Smooth muscle cell (in vitro differentiated cells): ENCODE results near the gene SRP68. TPM values are rescaled to one million over a fixed set of nuclear protein-coding genes. Genes with fewer than 3 reads are reported as not detected.
A peak's percentile ranks its signal among the peaks of the same experiment; 100 is the strongest.

Source experiments
- DNase-seq: peaks from one replicate; lab custom pipeline; 2025; ENCODE audit not compliant: unreplicated experiment; lab: John Stamatoyannopoulos, UW
- H2AFZ ChIP-seq: fragments of 200-600 bp; sonication (generic); 2 replicates; pipeline ENCODE4 v1.6.0; 2016; ENCODE audit warnings: antibody characterized with exemption, low read depth, mild to moderate bottlenecking
- H3F3A ChIP-seq: fragments of 200-600 bp; sonication (generic); 2 replicates; pipeline ENCODE4 v1.6.0; 2017; ENCODE audit warnings: antibody characterized with exemption, low read depth
- H3K27ac ChIP-seq: fragments of 200-600 bp; sonication (generic); 2 replicates; pipeline ENCODE4 v1.5.1; 2016; ENCODE audit warnings: low read depth, mild to moderate bottlenecking
- H3K27me3 ChIP-seq: fragments of 200-600 bp; sonication (generic); 2 replicates; pipeline ENCODE4 v1.6.1; 2016; ENCODE audit warnings: low read depth, mild to moderate bottlenecking
- H3K36me3 ChIP-seq: fragments of 200-600 bp; sonication (generic); 2 replicates; pipeline ENCODE4 v1.5.1; 2016; ENCODE audit warnings: low read depth
- H3K4me1 ChIP-seq: fragments of 200-600 bp; sonication (generic); 2 replicates; pipeline ENCODE4 v1.5.1; 2016; ENCODE audit warnings: low read depth
- H3K4me2 ChIP-seq: fragments of 200-600 bp; sonication (generic); 2 replicates; pipeline ENCODE4 v1.6.0; 2016; ENCODE audit warnings: mild to moderate bottlenecking
- H3K4me3 ChIP-seq: fragments of 200-600 bp; sonication (generic); 2 replicates; pipeline ENCODE4 v1.5.1; 2016; ENCODE audit warnings: mild to moderate bottlenecking
- H3K79me2 ChIP-seq: fragments of 200-600 bp; sonication (generic); 2 replicates; pipeline ENCODE4 v1.6.0; 2016; ENCODE audit warnings: low read depth, mild to moderate bottlenecking
- H3K9ac ChIP-seq: fragments of 200-600 bp; sonication (generic); 2 replicates; pipeline ENCODE4 v1.6.0; 2016; ENCODE audit warnings: low read depth
- H3K9me3 ChIP-seq: fragments of 200-600 bp; sonication (generic); replicated peaks from 2 replicates; pipeline ENCODE4 v1.5.1; 2016; ENCODE audit warnings: low read depth
- H4K20me1 ChIP-seq: fragments of 200-600 bp; sonication (generic); 2 replicates; pipeline ENCODE4 v1.6.0; 2016; ENCODE audit warnings: low read depth
- WGBS: methylation state at CpG from one replicate; pipeline ENCODE4 v1.1.7; 2016; ENCODE audit warnings: low lambda C conversion rate; 5-methylcytosine and 5-hydroxymethylcytosine counted together
- polyA plus RNA-seq: library from polyadenylated mRNA; unstranded; fragments of >200 nt; fragmentation: Nextera tagmentation; extraction: Ambion mirVana; gene quantifications from 2 replicates; pipeline ENCODE4 v1.2.1, GENCODE V29; 2016
- total RNA-seq: library from RNA; depleted of rRNA; stranded (reverse); fragments of >200 nt; gene quantifications from 2 replicates; pipeline ENCODE4 v1.2.3, GENCODE V29; 2014
- TF ChIP-seq, protein P1 (sequence below): fragments of 200-600 bp; sonication (generic); IDR thresholded peaks from 2 replicates; pipeline ENCODE4 v1.5.1; 2017; ENCODE audit warnings: borderline replicate concordance, mild to moderate bottlenecking, antibody characterized with exemption; ENCODE audit not compliant: insufficient read depth, poor library complexity, severe bottlenecking

SRP68 gene
- total and polyA plus RNA-seq, 2 experiments from 2014 or later = 67.5 to 96.3 TPM

DNA sequence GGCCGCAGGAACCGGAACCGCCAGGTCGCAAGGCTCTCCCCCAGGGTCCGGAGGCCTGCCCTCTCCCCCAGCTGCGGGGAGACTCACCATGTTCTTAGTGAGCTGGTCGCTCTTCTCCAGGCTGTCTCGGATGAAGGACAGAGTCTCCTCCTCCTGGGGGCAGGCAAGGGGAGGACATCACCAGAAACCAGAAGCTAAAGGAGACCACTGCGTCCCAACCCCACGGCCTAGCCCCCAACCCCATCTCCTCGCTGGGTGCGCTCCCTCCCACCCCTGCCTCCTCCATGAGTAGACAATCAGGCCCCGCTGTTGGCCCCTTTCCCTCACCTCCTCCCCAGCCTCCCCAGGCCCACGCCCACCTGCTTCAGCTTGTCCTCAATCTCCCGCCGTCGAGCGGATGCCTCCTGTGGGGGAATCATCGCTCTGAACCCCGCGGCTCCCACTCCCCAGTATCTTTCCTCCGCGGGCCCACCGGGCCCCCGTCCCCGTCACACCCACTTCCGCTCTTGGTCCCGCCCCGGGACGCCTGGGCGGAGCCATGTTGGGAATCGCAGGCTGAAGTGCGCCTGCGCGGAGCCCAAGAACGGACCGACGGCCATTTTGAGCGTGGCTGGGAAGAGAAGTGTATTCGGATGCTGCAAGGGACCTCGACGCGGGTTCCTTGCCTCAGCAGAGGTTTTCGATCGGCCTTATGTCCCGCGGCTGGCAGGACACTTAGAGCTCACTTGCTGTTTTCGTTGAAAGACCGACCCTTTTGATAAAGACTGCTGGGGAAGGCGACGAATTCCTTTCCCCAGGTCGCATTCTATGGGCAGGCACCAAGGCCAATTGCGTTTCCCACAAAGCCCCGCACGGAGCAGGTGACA lies 31.2 kb upstream of the SRP68 start, which contains the start of gene EXOC7:
Gene EXOC7 (minus strand): TSS at position 514 of the 866 bp plus-strand sequence. CDS start 95 bp downstream, at position 419.
- Histone ChIP-seq H3K36me3 (no peaks in the 10 kb centered on the region), H3K79me2 (peaks cover 12% of the 10 kb centered on the region), H3K9me3 (no peaks in the 10 kb centered on the region), H3K9ac (peak within 1 kb of the TSS; percentile 81), H3K4me3 (peak within 1 kb of the TSS; percentile 76), H2AFZ (peak within 1 kb of the TSS; percentile 88), H3K27ac (peak within 1 kb of the TSS; percentile 55), H4K20me1 (no peaks in the 10 kb centered on the region), H3K4me1 (peaks cover 21% of the 10 kb centered on the region), H3K4me2 (peak within 1 kb of the TSS; percentile 94), H3F3A (no peaks in the 10 kb centered on the region), H3K27me3 (no peaks in the 10 kb centered on the region)
- WGBS = 7% methylated on average over 46 of the region's 55 CpGs
- TF ChIP-seq, protein P1, sequence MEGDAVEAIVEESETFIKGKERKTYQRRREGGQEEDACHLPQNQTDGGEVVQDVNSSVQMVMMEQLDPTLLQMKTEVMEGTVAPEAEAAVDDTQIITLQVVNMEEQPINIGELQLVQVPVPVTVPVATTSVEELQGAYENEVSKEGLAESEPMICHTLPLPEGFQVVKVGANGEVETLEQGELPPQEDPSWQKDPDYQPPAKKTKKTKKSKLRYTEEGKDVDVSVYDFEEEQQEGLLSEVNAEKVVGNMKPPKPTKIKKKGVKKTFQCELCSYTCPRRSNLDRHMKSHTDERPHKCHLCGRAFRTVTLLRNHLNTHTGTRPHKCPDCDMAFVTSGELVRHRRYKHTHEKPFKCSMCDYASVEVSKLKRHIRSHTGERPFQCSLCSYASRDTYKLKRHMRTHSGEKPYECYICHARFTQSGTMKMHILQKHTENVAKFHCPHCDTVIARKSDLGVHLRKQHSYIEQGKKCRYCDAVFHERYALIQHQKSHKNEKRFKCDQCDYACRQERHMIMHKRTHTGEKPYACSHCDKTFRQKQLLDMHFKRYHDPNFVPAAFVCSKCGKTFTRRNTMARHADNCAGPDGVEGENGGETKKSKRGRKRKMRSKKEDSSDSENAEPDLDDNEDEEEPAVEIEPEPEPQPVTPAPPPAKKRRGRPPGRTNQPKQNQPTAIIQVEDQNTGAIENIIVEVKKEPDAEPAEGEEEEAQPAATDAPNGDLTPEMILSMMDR = no peak
- DNase-seq = peak; percentile 74

- 6% methylated on average over 4 of the region's 4 CpGs for WGBS
- DNase-seq = no peak
Measured at GRCh38 chr17:76102944-76103273, 30.6 kb upstream of the SRP68 start.

GRCh38 chr17:76097716-76098295 lies 25.5 kb upstream of the SRP68 start:
- Histone ChIP-seq H3F3A (peaks cover 5% of the 10 kb centered on the region), H3K4me2 (no peak overlapping the region), H3K27ac (no peak overlapping the region), H3K27me3 (no peaks in the 10 kb centered on the region), H4K20me1 (peaks cover 44% of the 10 kb centered on the region), H3K36me3 (no peaks in the 10 kb centered on the region), H2AFZ (no peak overlapping the region), H3K79me2 (peaks cover 8% of the 10 kb centered on the region), H3K4me1 (peaks cover 8% of the 10 kb centered on the region), H3K4me3 (no peak overlapping the region), H3K9ac (no peak overlapping the region), H3K9me3 (no peaks in the 10 kb centered on the region)
- TF ChIP-seq, protein P1 = no peak
- 96% methylated on average over 19 of the region's 19 CpGs for WGBS
- DNase-seq = no peak

More at GRCh38 chr17:76102944-76103273, 30.6 kb upstream of the SRP68 start:
- H3K36me3 ChIP-seq = no peaks in the 10 kb centered on the region
- TF ChIP-seq, protein P1 = no peak
- H3K9ac ChIP-seq = peak overlapping the region; percentile 81
- no peaks in the 10 kb centered on the region for H3F3A ChIP-seq
- no peaks in the 10 kb centered on the region for H3K9me3 ChIP-seq
- H2AFZ ChIP-seq = peak overlapping the region; percentile 88
- H3K27ac ChIP-seq = no peak overlapping the region
- no peaks in the 10 kb centered on the region for H4K20me1 ChIP-seq
- H3K4me2 ChIP-seq = peak overlapping the region; percentile 94
- peak overlapping the region; percentile 76 for H3K4me3 ChIP-seq
- H3K79me2 ChIP-seq = peaks cover 12% of the 10 kb centered on the region
- no peaks in the 10 kb centered on the region for H3K27me3 ChIP-seq
- H3K4me1 ChIP-seq = peaks cover 21% of the 10 kb centered on the region
